ENCODE data around the gene TRMT2B. TPM values are rescaled to one million over a fixed set of nuclear protein-coding genes. Genes with fewer than 3 reads are reported as not detected.

Gene TRMT2B, protein sequence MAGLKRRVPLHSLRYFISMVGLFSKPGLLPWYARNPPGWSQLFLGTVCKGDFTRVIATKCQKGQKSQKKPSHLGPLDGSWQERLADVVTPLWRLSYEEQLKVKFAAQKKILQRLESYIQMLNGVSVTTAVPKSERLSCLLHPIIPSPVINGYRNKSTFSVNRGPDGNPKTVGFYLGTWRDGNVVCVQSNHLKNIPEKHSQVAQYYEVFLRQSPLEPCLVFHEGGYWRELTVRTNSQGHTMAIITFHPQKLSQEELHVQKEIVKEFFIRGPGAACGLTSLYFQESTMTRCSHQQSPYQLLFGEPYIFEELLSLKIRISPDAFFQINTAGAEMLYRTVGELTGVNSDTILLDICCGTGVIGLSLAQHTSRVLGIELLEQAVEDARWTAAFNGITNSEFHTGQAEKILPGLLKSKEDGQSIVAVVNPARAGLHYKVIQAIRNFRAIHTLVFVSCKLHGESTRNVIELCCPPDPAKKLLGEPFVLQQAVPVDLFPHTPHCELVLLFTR
- 9.8 and 16.7 TPM in 2 replicates for total RNA-seq

DNA sequence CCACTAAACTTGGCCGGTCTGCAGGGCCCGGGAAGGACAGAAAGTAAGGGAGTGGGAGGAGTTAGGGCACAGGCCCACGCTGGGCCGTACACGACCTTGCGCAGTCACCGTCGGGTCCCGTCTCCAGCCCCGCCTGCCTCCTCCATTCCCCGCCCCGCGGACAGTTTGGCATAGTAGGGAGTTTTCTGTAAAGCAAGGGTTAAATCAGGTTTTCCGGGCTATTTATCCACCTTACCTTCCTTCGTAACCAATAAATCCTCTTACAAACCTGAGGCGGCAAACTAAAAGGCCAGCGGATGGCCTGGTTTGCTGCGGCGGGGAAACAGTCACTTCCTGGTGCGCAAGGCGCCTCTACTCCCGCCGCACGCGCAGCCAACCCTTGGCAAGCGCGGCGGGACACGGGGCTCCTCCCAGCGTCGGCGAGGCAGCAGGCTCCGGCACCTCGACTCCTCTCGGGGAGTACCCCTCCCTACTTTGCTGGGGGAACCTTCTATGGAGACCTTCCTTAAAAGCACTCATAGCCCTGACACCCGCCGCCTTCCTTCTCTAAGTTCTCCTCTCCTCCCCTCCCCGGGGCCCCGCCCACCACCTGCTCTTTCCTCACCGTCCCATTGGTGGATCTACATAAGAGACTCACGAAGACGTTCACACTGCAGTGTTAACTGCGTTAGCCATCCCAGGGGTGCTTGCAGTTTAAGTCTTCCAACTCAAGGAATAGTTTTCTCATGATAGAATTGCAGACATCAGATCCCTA is at the start of gene TRMT2B:
TSS of gene TRMT2B (minus strand) at position 563 of the 754 bp plus-strand sequence. CDS start 9,822 bp downstream, outside the sequence.

DNA sequence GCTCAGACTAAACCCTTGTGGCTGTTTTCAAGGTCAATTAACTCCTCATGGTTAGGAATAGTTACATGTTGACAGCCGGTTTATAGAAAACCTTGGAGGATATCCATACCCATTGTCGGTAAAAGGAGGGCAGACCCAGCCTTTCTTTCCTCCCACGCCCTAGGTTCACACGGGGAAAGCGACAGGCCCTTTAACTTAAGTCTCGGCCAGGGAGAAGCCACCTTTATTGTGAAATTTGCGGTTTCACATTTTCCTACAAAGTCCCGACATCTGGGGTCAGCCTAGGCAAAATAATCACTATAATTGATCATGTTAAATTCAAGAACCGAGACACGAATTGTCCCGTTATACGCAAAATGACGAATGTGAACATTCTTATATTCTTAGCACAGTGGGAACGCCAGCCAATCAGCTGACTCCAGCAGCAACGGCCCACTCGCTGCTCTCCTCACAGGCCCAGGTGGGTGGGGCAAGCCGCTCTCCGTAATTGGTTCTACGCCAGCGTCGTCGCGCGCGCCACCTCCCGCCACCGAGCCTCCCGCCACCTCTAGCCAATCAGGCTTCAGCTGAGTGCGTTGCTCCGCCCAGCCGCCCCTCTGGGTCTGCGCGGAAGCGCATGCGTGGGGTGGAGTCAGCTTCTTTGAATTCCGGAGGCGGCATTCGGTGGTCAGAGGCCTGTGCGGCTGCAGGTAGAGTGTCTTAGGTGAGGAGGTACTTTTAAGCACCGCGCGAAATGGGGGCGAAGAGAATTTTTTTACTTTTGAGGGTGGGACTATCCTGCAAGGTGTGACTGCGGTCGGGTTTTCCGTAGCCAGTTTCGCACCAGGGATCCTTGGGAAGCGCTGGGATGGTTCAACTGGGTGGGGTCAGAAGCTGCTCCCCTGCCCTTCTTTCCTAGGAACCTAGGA is 45.9 kb upstream of the TRMT2B start, which contains the start of gene CENPI:
TSS of gene CENPI (plus strand) at position 659 of the 908 bp plus-strand sequence. CDS start 2,867 bp downstream, outside the sequence.

DNA sequence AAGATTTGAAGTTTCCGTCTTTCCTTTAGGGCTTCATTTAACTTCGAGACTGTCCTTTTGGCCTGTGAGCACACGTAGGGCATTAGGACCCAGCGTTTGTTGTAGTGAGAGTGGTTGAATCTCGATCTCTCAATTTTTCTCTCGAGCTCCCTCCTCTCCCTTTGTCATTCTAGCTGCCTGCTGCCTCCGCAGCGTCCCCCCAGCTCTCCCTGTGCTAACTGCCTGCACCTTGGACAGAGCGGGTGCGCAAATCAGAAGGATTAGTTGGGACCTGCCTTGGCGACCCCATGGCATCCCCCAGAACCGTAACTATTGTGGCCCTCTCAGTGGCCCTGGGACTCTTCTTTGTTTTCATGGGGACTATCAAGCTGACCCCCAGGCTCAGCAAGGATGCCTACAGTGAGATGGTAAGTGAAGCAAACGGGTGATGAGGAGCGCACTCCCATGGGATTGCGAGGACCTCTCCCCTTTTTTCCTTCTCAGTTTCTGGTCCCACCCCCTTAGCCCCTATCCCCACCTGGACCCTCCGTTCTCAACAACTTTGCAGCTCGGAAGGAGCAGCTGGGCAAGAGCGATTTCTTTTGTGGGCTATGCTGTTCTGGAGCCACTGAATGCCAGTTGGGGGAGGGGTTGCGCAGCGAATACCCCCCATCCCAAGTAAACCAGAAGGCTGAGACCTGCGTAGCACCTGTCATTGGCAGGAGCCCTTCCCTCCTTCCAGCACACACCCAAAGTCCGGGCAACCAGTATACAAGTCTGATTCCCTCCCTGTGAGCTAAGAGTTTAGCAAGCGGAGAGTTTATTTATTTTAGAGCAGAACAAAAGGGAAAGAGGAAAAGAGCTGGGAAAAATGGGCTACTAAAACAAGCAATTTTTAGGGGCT is 27.0 kb upstream of the TRMT2B start, which contains the start of gene TMEM35A:
TSS of gene TMEM35A (plus strand) at position 164 of the 883 bp plus-strand sequence. CDS start at position 288, 124 bp downstream.

DNA sequence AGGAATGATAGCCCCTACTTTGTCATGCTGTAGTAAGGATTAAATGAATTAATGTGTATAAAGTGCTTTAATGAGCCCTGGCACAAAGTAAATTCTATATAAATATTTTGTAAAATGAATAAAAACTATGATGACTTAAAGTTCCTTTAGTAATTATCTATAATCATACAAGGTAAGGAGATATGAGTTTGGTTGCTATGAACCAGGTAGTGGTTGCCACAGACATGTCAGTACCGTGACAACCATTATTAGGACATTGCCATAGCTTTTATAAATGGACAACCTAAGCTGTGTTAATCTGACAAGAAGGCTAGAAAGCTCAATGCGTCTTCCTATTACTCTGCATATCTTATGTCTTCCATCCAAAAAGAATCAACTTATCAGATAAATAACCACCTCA is 82.5 kb downstream of the TRMT2B start, which contains the start of gene ARL13A:
TSS of gene ARL13A (plus strand) at position 301 of the 400 bp plus-strand sequence. CDS start 3,982 bp downstream, outside the sequence.

Other genes starting within 250 kb of the TRMT2B start
- 14.8 and 22.7 TPM in 2 replicates for gene CSTF2, start 231.7 kb downstream of the TRMT2B start, total RNA-seq
- not detected in 2 replicates for gene NOX1, start 177.8 kb downstream of the TRMT2B start, total RNA-seq
- under 0.01 and 0.14 TPM in 2 replicates for gene XKRX, start 123.2 kb downstream of the TRMT2B start, total RNA-seq
- gene ARL13A, start 82.4 kb downstream of the TRMT2B start, total RNA-seq, result not detected in 2 replicates
- gene TMEM35A, start 26.8 kb upstream of the TRMT2B start, total RNA-seq, result 4.2 and 10.1 TPM in 2 replicates
- 3.0 and 15.8 TPM in 2 replicates for gene CENPI, start 46.1 kb upstream of the TRMT2B start, total RNA-seq
- gene DRP2, start 167.7 kb upstream of the TRMT2B start, total RNA-seq, result 2.4 and 2.6 TPM in 2 replicates
- 0.59 and 0.65 TPM in 2 replicates for gene TAF7L, start 239.2 kb upstream of the TRMT2B start, total RNA-seq

Data from smooth muscle cell of the umbilical artery (primary cell).